GM18951 (cell line): ENCODE measurements around the gene CLPTM1.
"Not testable (repeated sequence)": the region's sequence is repeated elsewhere in the genome, so short reads cannot be mapped to it uniquely, and the experiment has no call there.

Experiments used
- POLR2A ChIP-seq: IDR thresholded peaks from 4 replicates; pipeline ENCODE4 v1.6.1; 2011; ENCODE audit warnings: mild to moderate bottlenecking; ENCODE audit not compliant: insufficient read length, insufficient read depth; ENCODE audit errors: extremely low read depth
- in situ Hi-C: fragments of 300-500 bp; cut with MboI; formaldehyde crosslinking; loops from one replicate; pipeline ENCODE4 v1.12.0; 2022; ENCODE audit warnings: low sequenced_read_pairs, mixed read lengths, inconsistent platforms; ENCODE audit not compliant: unreplicated experiment

CLPTM1 gene

DNA sequence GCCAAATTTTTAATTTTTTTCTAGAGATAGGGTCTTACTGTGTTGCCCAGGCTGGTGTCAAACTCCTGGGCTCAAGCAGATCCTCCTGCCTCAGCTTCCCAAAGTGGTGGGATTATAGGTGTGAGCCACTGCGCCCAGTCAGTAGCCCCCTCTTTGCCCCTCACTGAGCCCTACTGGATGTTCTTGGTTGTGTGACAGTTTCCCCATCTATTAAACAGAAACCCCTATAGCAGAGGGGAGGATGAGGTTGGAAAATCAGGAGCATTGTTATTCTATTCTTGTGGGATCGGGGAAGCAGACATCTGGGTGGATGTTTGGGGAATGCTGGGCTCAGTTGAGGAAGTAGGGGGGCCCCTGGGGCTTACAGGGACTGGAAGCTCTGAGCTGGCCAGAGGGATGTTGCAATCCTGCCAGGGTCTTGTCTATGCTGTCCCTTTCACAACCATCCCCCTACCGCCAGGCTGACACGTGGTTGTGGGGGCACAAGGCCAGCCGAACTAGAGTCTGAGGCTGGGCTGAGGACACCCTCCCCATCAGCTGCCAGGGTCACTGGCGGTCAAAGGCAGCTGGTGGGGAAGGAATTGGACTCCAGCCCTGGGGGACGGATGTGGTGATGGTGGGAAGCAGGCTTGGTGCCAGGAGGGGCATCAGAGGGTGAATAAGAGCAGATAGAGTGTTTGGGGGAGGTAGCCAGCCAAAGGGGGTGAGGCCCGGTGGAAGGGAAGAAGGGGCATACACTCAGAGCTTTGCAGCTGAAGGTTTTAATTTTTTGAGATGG, 29.9 kb upstream of the CLPTM1 start:
- TF ChIP-seq POLR2A = no peak
- in situ Hi-C loops = no loop called here

DNA sequence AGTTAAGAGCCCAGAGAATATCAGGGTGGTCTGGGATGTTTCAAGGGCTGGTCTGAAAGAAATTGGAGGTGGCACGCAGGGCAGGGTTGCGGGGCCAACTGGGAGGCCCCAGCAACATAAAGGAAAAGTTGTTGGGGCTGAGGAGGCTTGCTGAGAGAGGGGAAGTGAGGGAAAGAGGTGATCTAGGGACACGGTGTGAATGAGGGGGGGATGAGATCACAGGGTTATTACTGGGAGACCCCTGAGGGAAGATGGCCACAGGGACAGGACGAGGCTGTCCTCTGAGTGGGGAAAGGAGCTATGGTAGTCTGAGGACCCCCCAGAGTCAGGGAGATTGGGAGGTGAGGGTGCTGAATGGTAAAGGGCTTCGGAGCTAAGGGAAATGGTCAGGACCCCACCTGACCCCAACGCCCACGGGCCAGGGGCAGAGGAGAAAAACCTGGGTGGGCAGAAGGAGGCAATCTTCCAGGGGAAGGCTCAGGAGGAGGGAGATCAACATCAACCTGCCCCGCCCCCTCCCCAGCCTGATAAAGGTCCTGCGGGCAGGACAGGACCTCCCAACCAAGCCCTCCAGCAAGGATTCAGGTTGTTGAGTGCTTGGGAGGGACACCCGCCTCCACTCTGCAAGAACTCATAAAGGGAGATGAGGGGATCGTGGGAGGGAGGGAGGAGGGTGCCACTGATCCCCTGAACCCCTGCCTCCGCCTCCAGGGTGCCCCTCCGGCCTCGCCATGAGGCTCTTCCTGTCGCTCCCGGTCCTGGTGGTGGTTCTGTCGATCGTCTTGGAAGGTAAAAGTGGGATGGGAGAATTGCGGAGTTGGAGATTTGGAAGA, 28.7 kb upstream of the CLPTM1 start:
- in situ Hi-C loops = not testable (repeated sequence)

GRCh38 chr19:44927746-44928145, 27.4 kb upstream of the CLPTM1 start:
- TF ChIP-seq POLR2A = no peak
- in situ Hi-C loops = no loop called here

GRCh38 chr19:44930088-44930487, 25.1 kb upstream of the CLPTM1 start:
- TF ChIP-seq POLR2A = no peak

DNA sequence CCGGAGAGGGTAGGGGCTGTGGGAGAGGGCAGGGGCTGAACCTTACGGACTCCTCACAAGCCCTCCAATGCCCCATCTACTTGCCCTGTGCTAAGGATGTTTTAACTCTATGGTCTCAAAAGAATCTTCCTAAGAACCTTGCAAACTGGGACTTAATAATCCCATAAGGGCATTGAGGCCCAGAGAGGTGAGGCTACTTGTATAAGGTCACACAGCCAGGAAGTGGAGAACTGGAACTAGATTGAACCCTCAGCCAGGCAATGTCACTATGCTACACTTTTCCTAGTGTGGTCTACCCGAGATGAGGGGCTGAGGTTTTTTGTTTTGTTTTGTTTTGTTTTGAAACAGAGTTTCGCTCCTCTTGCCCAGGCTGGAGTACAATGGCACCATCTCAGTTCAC, 23.6 kb upstream of the CLPTM1 start:
- no peak for TF ChIP-seq POLR2A
- in situ Hi-C loops = no loop called here

More at GRCh38 chr19:44930088-44930487, 25.1 kb upstream of the CLPTM1 start:
- in situ Hi-C loops = no loop called here

- no peak for TF ChIP-seq POLR2A
- in situ Hi-C loops = no loop called here
These were observed 15.5 kb upstream of the CLPTM1 start for GRCh38 chr19:44939668-44940067.

- in situ Hi-C loops = no loop called here
- TF ChIP-seq POLR2A = no peak
These were observed 13.1 kb upstream of the CLPTM1 start, which contains the start of gene APOC4 for GRCh38 chr19:44942067-44942571. APOC4 (plus strand) TSS chr19:44942237; CDS start chr19:44942278, 41 bp downstream.

DNA sequence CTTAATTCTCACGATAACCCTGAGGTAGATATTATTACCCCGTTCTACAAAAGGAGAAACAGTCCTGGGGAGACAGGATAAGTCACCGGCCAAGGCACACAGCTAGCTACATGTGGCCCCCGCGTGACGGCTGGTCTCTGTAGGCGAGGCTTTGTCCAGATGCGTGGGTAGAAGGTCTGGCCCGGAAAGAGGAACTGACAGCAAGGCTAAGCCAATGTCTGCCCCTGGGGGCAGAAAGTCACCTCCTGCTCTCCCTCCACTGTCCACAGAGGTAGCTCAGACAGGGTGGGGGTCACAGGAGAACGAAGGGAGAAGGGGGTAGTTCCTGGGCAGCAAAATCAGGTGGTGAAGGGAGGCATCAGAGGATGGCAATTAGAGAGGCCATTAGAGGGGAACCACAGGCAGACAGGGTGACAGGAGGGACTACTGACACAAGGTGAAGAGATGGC, 11.4 kb upstream of the CLPTM1 start:
- no peak for TF ChIP-seq POLR2A
- in situ Hi-C loops = no loop called here

GRCh38 chr19:44947041-44947581, 8.1 kb upstream of the CLPTM1 start:
- in situ Hi-C loops = no loop called here
- TF ChIP-seq POLR2A = no peak

GRCh38 chr19:44948237-44948636, 6.9 kb upstream of the CLPTM1 start:
- no peak for TF ChIP-seq POLR2A
- in situ Hi-C loops = no loop called here

GRCh38 chr19:44948763-44949374, 6.3 kb upstream of the CLPTM1 start:
- in situ Hi-C loops = no loop called here
- TF ChIP-seq POLR2A = no peak

- in situ Hi-C loops = no loop called here
- TF ChIP-seq POLR2A = no peak
These were observed 5.6 kb upstream of the CLPTM1 start for GRCh38 chr19:44949550-44949949.
